Left hindlimb (tissue), 1 donor: ENCODE results near the gene MIER3.

Experiments used
- DNase-seq: peaks from one replicate; pipeline ENCODE4 v3.0.0-alpha.2; 2018

MIER3 gene

DNA sequence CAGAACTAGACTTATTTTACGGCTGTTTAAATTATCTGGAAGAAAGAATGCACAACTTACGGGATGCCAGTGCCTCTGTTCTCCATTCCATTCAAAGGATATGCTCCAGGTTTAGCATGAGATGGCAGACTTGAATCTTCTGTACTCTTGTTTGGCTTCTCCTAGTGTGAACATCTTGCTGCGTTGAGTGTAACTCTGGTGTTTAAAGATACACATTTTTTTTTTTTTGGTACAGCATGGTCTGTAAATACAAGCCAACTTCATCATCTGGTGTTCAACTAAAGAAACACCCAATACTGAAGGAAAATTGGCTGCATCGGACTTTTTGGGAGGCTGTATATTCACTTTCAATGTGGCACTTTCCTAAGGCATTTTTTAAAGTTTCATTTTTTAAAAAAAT, 7.4 kb upstream of the MIER3 start:
- DNase-seq, result no peak

DNA sequence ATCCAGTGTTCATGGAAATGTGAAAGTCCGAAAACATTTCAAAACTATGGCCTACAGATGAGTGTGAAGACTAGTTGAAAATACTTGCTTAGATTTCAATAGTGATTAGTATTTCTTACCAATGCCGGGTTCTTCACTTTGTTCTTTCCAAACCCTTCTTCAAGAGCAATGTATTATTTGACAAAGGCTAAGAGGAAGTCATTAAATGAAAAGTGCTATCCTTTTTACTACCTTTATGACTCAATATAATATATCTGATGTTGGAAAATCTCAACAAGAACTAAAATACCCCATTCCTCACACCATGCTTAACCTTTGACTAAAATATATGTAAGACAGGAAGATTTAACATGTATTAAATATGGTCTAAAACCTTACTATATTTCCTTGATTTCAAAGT, 6.7 kb upstream of the MIER3 start:
- no peak for DNase-seq

DNA sequence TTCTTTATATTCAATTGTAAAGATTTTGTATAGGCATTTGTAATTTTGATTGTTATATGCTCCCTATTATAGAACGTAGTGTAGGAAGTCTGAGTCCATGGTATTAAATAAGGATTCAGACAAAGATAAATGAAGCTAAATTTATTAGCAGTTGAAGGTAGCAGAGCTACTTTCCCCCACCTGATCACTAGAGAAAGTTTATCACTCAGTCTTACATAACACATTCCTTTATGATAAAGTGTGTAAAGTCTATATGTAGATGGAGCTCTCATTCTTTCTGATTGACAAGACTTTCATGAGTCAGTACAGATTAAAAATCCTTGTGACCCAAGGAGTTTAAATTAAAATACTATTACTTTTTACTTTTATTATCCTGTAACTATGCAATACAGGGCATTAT, 2.3 kb upstream of the MIER3 start:
- DNase-seq, result no peak

DNA sequence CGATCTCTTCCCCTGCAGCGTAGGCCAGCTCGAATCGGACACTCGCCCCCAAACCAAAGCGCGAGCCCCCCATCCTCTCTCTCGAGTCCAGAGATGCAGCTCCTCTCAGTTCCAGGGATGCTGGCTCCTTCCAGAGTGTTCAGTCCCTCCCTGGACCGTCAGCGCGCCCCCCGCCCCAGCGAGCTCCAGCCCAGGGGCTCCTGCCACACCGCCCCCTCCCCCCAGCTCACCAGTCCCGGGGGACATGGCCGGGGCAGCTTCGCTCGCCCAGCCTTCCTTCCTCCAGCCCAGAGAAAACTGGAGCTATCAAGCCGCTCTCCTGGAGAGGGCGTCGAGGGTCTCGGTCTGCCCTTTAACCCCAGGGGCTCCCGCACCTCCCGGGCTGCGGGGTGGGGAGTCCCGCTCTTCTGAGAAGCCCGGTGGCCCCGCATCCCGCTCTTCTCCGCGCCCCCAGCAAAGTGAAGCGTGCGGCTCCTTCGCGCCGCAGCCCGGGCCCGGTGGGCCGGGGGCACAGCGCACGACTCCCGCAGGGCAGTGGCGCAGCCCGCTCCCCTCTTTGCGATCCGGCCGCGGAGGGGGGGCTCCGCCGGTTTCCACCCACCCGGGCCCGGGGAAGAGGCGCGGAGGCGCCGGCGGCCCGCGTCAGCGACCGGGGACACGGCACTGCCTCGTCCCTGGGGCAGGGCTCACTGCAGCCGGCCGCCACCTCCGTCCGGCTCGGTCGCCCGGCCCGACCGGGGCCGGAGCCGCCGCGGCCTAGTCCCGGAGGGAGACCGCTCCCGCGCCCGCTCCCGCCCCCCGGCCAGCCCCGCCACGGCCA, 587 bp downstream of the MIER3 start:
- peak; percentile 67 for DNase-seq

DNA sequence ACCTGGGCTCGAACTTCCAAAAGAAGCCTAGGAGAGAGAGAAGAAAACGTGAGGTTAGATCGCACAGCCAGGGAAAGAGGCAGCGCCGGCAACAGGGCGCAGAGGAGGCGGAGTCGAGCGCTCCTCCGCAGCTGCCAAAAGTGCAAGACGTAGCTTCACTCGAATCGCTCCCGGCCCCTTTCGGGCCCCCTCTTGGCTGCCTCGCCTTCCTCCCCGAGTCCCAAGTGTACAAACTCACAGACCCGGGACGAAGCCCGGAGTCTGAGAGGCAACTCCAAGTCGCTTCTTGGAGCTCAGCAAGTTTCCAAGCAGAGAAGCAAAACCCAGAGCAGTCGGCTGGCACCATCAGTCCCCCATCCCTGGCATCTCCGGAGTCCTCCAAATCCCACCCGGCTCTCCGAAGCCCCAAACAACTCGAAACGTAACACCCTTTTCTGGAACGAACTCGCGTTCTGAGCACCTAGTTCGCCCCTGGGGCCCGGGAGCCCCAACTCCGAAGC, 1.2 kb downstream of the MIER3 start:
- peak; percentile 92 for DNase-seq

DNA sequence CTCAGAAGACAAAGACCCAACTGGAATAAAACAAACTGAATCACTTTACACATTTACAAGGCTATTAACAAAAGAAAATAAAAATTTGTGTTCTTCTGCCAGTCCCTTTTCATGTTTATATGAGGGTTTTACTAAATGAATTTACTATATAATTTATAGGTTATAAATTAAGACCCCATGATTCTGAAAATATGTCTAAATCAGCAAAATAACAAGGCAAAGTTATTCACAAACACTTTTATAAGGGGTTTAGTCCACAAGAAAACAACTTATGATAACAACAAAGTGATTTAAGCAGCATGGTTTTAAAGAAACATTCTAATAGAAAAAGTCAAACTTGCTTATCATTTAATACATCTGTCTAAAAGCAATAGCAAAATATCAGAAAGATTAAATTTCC, 4.9 kb downstream of the MIER3 start:
- no peak for DNase-seq

DNA sequence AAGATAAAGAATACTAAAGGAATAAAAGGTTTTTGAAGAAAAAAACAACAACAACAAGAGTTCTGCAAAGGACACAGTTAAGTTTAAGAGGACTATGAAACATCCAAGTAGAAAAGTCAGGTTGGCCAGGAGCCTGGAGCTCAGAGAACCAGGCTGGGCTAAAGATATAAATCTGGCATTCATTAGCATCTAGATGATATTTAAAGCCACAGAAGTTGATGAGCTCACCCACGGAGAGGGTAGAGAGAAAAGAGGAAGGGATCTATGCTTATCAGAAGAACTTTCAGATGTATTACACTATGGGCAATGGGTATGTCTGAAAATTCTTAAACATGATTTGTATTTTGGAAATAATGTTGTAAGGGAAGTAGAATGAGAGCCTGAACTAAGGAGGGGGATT, 9.9 kb downstream of the MIER3 start:
- no peak for DNase-seq

DNA sequence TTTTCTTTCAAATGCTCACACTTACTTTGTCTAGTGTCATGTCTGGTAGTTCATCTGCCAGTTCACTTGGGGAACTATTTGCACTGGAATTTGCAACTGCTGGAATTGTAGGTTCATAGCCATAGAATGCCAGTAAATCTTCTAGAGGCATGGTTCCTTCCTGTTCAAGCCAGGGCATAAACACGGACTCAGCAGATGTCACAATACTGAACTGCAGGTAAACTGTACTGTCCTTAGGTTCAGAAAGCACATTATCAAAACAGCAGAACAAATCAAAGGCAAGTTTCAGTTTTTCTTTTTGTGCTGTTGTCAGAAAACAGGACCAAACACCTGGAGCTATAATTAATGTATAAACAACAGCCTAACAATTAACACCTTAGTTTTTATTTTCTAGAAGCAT, 13.1 kb downstream of the MIER3 start:
- DNase-seq, result no peak

DNA sequence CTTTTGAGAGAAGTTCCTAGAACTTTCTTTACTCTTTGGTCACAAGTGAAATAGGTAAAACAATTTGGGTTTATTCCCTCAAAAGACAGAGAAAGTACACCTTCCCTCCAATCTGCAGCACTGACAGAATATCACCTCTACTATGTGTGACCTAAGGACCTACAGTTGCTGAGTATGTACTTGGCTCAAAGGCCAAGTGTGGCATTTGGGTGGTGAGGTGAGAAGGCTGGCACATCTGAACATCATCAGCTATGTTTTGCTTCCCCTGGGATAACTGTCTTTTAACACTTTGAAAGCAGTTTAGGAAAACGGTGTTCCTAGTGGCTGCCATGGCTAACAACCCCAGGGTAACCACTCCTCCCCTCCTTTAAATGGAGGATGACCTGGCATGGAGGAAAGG, 17.6 kb downstream of the MIER3 start:
- DNase-seq, result no peak

DNA sequence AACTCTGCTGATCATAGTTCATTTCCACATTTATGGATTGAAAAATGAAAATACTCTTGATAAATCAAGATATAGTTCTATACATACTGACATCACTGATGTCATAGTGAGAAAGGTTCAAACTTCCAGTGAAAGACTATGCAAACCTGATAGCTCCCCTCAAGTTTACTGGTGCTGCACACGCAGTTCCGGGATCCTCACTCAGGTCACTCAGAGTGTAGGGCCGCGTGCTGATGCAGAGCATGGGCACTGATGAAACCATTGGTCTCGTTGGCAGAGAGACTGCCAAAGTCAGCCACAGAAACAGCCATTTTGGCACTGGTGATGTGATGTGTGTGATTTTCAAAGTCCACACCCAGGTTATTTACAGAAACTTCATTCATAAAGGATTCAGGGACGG, 29.0 kb downstream of the MIER3 start:
- no peak for DNase-seq

DNA sequence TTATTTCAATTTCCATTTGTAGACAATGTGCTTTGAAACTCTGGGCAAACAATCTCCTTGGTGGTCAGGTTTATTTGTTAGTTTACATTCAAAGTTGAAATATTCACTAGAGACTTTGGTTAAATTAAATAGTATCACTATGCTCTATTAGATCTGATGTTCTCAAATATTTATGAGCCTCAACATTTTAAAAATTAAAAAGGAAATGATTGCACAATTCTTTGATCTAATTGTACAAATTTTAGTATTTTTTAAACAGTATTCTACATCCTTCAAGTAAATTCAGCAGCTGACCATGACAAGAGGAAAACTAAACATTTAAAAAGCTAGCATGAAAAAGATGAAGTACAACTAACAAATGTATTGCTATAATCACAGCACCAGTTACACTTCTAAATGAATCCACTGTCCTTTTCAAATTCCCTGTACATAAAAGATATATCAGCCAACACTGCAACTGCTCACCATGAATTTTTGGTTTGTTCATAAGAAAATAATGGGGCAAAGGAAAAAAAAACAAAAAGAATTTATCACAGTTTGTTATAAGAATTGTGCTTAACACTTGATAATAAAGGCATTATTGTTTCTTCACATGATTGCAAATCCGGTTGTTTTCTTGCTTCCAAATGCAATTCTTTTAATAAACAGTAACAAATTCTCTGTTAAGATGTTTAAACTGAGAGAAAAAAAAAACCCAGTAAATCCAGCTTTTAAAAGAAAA, 31.8 kb downstream of the MIER3 start:
- no peak for DNase-seq

DNA sequence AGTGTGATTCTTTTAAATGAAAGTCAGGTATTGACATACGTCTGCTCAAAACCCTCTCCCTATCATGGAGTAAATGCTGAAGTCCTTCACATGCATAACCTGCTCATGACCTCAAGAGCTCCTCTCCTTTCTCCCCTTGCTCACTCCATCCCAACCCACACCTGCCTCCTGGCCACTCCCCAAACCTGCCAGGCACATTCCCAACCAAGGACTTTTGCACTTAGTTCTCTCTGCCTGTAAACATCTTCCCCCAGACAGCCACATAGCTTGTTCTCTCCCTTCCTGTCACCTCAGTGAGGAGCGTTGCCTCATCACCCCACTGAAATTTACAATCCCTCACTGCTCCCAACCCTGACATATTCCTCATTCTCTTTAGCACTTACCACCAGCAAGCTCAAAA, 33.9 kb downstream of the MIER3 start:
- no peak for DNase-seq

DNA sequence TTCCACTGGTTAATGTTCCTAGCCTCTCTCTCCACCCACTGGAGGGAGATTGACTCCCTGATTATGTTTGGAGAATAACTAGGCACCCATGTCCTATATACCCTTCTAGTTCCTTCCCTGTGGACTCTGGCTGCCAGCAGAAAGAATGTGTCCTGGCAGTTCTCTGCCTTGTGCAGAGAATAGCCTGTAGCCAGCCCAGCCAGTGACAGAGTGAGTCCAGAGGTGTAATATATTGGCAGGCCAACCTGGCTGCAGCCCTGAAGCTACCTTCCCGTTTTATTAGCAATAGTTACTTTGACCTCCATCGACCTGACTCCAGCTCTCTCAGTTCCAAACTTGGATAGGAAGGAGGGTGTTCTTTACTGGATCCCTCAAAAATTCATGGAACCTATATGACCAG, 34.4 kb downstream of the MIER3 start:
- DNase-seq, result no peak

DNA sequence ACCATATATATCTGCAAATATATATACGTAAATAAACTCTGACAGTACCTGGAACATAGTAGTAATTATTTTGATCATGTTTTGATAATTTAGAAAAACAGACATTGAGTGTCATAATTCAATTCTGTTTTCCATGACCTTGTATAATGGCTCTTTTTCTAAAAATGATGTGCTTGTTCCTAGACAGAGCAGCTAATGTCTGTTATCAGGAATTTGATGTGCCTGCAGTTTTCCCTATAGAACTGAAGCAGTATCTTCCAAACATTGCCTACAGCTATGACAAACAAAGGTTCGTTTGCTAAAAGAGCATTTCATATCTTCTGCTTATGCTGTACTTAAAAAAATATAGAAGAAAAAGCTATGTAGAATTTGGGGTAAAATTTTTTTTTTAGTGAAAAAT, 37.2 kb downstream of the MIER3 start:
- no peak for DNase-seq

DNA sequence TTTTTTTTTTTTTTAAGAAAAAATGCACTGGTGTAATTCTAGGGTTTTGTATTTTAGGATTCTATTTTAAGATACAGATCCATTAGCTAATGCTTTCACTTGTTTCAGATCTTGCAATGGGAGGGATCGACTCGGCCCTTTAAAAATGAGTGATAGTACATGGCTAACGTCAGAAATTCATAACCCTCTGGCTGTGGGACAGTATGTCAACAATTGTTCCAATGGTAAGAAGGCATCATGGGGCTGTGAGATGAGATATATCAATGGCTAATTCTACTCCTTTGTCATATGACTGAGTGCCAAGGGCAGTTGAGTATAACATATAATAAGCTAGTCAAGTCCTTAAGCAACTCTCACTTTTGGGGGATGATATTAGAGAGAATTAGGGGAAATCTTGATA, 38.2 kb downstream of the MIER3 start:
- no peak for DNase-seq

DNA sequence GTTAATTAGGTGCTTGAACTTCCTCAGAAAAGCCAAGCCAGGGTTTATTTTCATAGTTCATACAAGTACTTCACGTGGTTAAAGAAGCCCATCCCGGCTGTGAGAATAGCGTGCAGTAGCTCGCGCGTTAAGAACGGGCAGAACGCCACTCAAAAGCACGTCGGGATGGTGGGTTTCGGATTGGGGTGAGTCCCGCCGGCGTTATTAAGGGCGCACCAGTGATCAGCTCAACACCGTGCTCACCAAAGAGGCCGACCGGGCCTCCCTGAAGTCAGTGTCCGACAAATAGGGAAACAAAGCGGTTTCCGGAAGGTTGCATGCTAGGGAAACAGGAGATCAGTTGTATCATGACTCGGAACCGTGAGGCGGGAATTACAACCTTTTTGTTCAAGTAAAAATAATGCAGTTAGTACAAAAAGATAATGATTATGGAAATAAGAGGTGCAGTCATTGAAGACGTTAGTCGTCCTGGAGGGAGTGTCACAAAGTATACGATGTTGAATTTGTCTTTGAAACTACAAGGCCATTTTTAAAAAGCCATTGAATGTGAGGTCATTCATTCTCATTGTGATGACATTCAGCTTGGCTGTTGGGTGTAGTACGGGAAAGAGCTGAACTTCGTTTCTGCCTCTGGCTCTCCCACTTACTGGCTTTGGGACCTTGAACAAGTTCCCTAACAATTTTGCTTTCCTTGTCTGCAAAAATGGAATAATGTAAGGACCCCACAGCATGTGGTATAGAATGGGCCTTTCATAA, 41.5 kb downstream of the MIER3 start:
- no peak for DNase-seq

DNA sequence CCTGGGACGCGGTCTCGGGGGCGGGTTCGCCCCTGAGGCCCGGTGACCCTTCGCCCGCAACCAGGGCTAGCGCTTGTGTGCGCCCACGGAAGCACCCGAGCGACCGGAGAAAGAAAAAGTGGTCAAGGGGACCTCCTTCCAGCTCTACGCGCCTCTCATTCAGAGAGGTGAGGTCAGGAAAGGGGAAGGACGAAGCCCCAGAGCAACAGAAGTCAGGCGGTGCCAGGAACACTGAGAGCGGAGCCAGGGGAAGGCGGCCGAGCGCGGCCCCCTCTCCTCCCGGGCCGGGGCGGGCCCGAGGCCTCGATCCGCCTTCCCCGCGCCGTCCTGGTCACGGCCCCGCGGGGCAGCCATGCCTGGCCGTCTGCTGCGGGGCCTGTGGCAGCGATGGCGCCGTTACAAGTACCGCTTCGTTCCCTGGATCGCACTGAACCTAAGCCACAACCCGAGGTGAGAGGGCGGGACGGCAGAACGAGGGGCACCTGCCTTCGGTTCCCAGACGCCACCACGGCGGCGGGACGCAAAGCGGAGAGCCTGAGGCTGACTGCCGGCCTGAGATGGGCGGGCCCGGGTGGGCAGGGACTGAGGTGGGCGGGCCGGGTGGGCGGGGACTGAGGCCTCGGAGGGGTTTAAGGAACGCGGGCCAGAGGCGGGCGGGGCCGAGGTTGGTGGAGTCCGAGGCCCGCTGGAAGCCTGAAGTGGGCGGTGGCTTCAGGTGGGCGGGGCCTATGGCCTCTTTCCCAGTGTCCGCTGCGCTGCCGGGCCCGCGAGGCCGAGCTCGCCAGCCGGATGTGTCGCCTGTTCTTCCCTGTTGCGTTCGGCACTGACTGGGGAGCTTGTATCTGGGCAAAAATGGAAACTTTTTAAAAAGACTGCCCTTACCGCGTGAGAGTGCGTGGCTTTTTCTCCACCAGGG, 42.4 kb downstream of the MIER3 start, which contains the start of gene SETD9:
Gene SETD9, plus strand, starts transcription at position 303 of the 916 bp plus-strand sequence. Its CDS starts 50 bp downstream, at position 353.
- peak; percentile 99 for DNase-seq

DNA sequence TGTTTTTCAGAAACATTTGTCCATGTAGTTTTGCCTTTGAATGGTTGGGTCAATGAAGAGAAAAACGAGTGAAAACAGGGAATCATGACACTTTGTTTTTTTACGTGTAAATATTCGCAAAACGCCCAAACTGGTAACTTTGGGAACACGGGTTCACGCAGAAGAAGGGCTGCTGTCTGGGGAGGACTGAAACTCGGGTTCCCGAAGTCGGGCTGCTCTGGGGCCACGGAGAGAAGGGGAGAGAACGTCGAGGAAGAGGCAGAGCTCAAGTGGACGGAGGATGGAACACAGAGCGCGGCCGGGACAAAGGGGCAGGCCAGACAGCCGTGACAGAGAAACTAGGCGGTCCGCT, 43.0 kb downstream of the MIER3 start:
- DNase-seq, result no peak

DNA sequence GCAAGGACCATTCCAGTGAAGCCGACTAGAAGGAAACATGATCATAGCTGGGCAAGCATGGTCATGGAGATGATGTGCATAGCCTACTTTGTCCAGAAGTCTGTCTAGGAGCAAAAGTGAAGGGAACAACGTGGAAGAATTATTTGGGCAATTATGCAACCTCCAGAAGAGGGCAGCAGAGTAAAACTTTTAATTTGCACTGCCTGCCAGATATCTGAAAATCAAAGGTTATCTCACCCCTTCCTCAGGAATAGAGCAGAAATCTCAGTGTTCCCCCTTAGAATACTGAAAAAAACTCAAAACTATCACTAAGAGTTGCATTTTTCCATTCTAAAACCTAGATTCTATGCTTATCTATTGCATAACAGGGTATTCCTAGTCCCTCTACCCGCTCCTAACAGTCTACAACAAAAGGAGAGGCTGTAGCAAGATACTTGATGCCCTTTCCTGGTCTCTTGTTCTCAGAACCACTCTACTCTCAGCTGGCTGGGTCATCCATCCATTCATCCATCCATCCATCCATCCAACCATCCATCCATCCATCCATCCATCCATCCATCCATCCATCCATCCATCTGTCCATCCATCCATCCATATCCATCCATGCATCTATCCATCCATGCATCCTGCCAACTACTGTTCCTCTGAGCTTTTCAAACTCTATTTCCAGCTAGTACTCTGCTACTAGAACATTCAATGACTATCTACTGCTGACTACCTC, 50.9 kb downstream of the MIER3 start:
- no peak for DNase-seq

DNA sequence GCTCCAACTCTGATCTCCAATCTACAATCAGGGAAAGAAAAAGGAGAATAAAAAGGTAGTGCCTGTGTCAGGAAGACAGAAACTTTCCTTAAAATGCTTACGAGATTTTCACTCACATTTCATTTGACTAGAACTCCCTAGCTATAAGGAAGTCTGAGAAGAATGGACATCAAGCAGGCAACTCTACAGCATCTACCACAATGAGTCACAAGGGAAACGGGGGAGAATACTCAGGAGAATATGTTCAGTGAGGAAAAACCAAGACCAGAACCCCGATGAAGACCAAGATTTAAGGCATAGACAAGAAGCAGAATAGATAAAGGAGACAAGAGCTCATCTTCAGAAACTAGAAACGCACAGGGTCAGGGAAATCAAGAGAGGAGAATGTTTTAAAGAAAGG, 51.5 kb downstream of the MIER3 start:
- DNase-seq, result no peak

DNA sequence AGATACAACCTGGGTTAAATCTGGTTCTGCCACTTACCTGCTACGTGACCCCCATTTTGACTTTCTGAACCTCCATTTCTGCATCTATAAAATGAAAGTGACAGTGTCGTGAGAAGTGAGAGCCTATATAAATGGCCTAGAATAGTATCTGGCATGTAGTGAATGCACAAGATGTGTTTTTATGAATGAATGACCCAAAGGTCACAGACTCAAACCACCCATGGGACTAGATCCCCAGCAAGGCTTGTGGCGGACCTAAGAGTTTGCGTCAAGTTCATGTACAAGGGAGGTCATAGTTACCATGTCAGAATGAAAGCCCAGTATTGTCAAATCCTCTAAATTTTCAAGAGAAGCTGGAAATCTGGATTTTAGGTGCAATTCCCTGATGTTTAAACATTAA, 53.7 kb downstream of the MIER3 start:
- DNase-seq, result no peak

DNA sequence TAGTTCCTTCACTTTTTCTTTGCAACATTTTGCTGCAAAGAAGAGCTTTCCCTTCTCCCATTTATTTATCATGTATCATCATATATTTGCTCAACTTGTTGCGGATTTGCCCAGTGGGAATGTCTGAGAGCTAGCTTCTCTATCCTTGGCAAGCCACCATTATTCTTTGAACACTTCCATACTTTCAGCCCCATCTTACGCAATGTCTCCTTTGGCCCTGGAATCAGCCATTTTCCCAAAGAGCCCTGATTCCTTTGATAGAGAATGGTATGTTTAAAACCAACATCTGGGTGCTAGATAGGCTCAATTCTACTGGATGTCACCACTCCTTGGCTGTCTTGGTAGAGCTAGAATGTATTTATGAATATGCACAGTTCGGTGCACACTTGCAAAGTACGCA, 55.2 kb downstream of the MIER3 start:
- DNase-seq, result no peak
